Measurements from ENCODE around the gene MTA1. TPM values are rescaled to one million over a fixed set of nuclear protein-coding genes. Genes with fewer than 3 reads are reported as not detected.

Gene MTA1
- total and polyA plus RNA-seq, 10 of the 15 experiments (the other 5 are each of a cell fraction or from before 2014, with no cell fraction given): 0.14 to 162 (median 30.6) TPM

GRCh38 chr14:105398044-105398725 lies 21.4 kb upstream of the MTA1 start, which contains the start of gene TEX22 (continued):
- TF ChIP-seq CUX1 (IDR thresholded peaks at IDR 0.05; ENCODE audit: insufficient replicate concordance, low read depth, low read length): no peak
- TF ChIP-seq CREB1 (IDR thresholded peaks at IDR 0.05; ENCODE audit: low read depth): peak; percentile 38; the same call in 1 of the 2 replicates
- no peak for TF ChIP-seq STAT3 (IDR thresholded peaks at IDR 0.05; ENCODE audit: low read depth, low read length)
- TF ChIP-seq TARDBP (IDR thresholded peaks at IDR 0.05; ENCODE audit: borderline replicate concordance): peak; percentile 18; the same call in 1 of the 2 replicates
- peak; percentile 43; the same call in 1 of the 2 replicates for TF ChIP-seq POLR2AphosphoS5 (IDR thresholded peaks at IDR 0.05; ENCODE audit: low read length)
- peak; percentile 92 for TF ChIP-seq LARP7 (IDR thresholded peaks at IDR 0.05)
- TF ChIP-seq CREM (IDR thresholded peaks at IDR 0.05; ENCODE audit: low read depth): 0 out of 2 replicates have a peak, but pooled peaks have one; percentile 17
- TF ChIP-seq TCF7 (IDR thresholded peaks at IDR 0.05; ENCODE audit: borderline replicate concordance): no peak
- no peak for TF ChIP-seq BMI1 (IDR thresholded peaks at IDR 0.05; ENCODE audit: borderline replicate concordance)
- TF ChIP-seq TCF3 (IDR thresholded peaks at IDR 0.05; ENCODE audit: borderline replicate concordance, insufficient read depth, low read depth, low read length): no peak
- no peak for TF ChIP-seq BCL3 (IDR thresholded peaks at IDR 0.05; ENCODE audit: borderline replicate concordance, insufficient read depth, low read depth, low read length, poor library complexity, severe bottlenecking)
- no peak for TF ChIP-seq SMAD1 (IDR thresholded peaks at IDR 0.05; ENCODE audit: low read depth, partially characterized antibody)
- no peak for TF ChIP-seq EZH2 (IDR thresholded peaks at IDR 0.05; ENCODE audit: borderline replicate concordance, control insufficient read depth, low read depth, low read length)
- peak; percentile 48; the same call in 1 of the 2 replicates for TF ChIP-seq NR2C1 (IDR thresholded peaks at IDR 0.05)
- no peak for TF ChIP-seq MAX (IDR thresholded peaks at IDR 0.05; ENCODE audit: low read depth, low read length)
- no peak for TF ChIP-seq IRF5 (IDR thresholded peaks at IDR 0.05; ENCODE audit: borderline replicate concordance)
- peak; percentile 84 for TF ChIP-seq KLF5 (IDR thresholded peaks at IDR 0.05; ENCODE audit: partially characterized antibody)
- peak; percentile 51; the same call in 1 of the 2 replicates for TF ChIP-seq ZSCAN29 (IDR thresholded peaks at IDR 0.05)
- peak; percentile 83 for TF ChIP-seq NR2F1 (conservative IDR thresholded peaks at IDR 0.05)
- TF ChIP-seq ZNF384 (IDR thresholded peaks at IDR 0.05; ENCODE audit: borderline replicate concordance, low read depth, low read length): no peak
- no peak for TF ChIP-seq SREBF1 (IDR thresholded peaks at IDR 0.05; ENCODE audit: low read length)
- no peak for TF ChIP-seq NFIC (IDR thresholded peaks at IDR 0.05; ENCODE audit: low read depth, low read length)
- 0 out of 2 replicates have a peak, but pooled peaks have one; percentile 18 for TF ChIP-seq TCF12 (IDR thresholded peaks at IDR 0.05; ENCODE audit: low read depth, low read length)
- TF ChIP-seq CHD1 (IDR thresholded peaks at IDR 0.05; ENCODE audit: low read depth, low read length): no peak
